ENCODE results near the gene LIMA1. TPM values are rescaled to one million over a fixed set of nuclear protein-coding genes. Genes with fewer than 3 reads are reported as not detected.
A peak's percentile ranks its signal among the peaks of the same experiment; 100 is the strongest.
"Not testable (repeated sequence)": the region's sequence is repeated elsewhere in the genome, so short reads cannot be mapped to it uniquely, and the experiment has no call there.

Gene LIMA1
- total RNA-seq, 1 donor from 2014 or later, result 81.1 TPM

- Histone ChIP-seq H3K27ac (no peak overlapping the region), H3K36me3 (no peaks in the 10 kb centered on the region), H3K4me1 (no peaks in the 10 kb centered on the region), H3K4me3 (no peak overlapping the region), H3K27me3 (no peaks in the 10 kb centered on the region), H3K9me3 (no peaks in the 10 kb centered on the region)
- DNase-seq (no peak), ATAC-seq (no peak)
- intact Hi-C loops (cut with DNase I), result no loop called here
- TF ChIP-seq CTCF (IDR thresholded peaks at IDR 0.05), result no peak
Observed at GRCh38 chr12:50309950-50310349, 26.6 kb upstream of the LIMA1 start.

- Histone ChIP-seq H3K9me3 (no peaks in the 10 kb centered on the region), H3K27ac (no peak overlapping the region), H3K4me1 (peaks cover 3% of the 10 kb centered on the region), H3K4me3 (no peak overlapping the region), H3K36me3 (no peaks in the 10 kb centered on the region), H3K27me3 (no peaks in the 10 kb centered on the region)
- intact Hi-C loops (cut with DNase I), result no loop called here
- ATAC-seq (no peak), DNase-seq (no peak)
- no peak for TF ChIP-seq CTCF (IDR thresholded peaks at IDR 0.05)
Observed at GRCh38 chr12:50302686-50303085, 19.4 kb upstream of the LIMA1 start.

GRCh38 chr12:50297996-50298395 lies 14.7 kb upstream of the LIMA1 start:
- intact Hi-C loops (cut with DNase I), result no loop called here
- Histone ChIP-seq H3K36me3 (no peaks in the 10 kb centered on the region), H3K9me3 (no peaks in the 10 kb centered on the region), H3K27ac (no peak overlapping the region), H3K4me3 (no peak overlapping the region), H3K27me3 (no peaks in the 10 kb centered on the region), H3K4me1 (peaks cover 18% of the 10 kb centered on the region)
- DNase-seq (no peak), ATAC-seq (peak; percentile 58)
- no peak for TF ChIP-seq CTCF (IDR thresholded peaks at IDR 0.05)

DNA sequence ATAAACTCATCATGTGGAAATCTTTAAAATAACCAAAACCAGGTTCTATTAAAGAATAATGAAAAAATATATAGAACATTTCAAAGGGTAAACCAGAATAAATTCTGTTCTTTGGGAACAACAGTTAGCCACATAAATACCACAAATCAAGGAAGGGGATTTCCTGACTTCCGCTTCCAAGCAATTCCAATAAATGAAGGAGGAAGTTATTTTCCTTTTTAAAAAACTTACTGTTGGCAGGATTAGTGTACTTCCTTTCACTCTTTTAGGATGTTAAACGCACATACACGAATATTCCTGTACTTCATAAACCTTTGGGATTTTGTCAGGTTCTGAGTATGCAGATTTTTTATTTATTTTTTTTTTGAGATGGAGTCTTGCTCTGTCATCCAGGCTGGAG lies 13.7 kb upstream of the LIMA1 start:
- H3K27ac ChIP-seq, result peak overlapping the region; percentile 15
- intact Hi-C loops (cut with DNase I), result no loop called here
- no peak for TF ChIP-seq CTCF (IDR thresholded peaks at IDR 0.05)
- H3K4me3 ChIP-seq, result no peak overlapping the region
- no peaks in the 10 kb centered on the region for H3K9me3 ChIP-seq
- no peaks in the 10 kb centered on the region for H3K36me3 ChIP-seq
- no peak for ATAC-seq
- H3K27me3 ChIP-seq, result no peaks in the 10 kb centered on the region
- DNase-seq, result no peak
- peaks cover 18% of the 10 kb centered on the region for H3K4me1 ChIP-seq

- intact Hi-C loops (cut with DNase I), result no loop called here
- Histone ChIP-seq H3K27ac (no peak overlapping the region), H3K9me3 (no peaks in the 10 kb centered on the region), H3K4me1 (peaks cover 18% of the 10 kb centered on the region), H3K27me3 (no peaks in the 10 kb centered on the region), H3K36me3 (no peaks in the 10 kb centered on the region), H3K4me3 (no peak overlapping the region)
- DNase-seq, result no peak
- ATAC-seq, result no peak
- TF ChIP-seq CTCF (IDR thresholded peaks at IDR 0.05), result no peak
Observed at GRCh38 chr12:50296554-50296953, 13.2 kb upstream of the LIMA1 start.

DNA sequence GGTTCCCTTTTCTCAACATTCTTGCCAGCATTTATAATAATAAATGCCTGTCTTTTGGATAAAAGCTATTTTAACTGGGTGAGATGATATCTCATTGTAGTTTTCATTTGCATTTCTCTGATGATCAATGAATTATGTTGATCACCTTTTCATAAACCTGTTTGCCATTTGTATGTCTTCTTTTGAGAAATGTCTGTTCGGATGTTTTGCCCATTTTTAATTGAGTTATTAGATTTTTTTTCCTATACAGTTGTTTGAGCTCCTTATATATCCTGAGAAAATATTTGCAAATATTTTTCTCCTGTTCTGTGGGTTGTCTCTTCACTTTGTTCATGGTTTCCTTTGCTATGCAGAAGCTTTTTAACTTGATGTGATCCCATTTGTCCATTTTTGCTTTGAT lies 8.1 kb upstream of the LIMA1 start:
- TF ChIP-seq CTCF (IDR thresholded peaks at IDR 0.05), result no peak
- no peak for DNase-seq
- peaks cover 3% of the 10 kb centered on the region for H3K4me1 ChIP-seq
- H3K4me3 ChIP-seq, result no peak overlapping the region
- no peak for ATAC-seq
- H3K27me3 ChIP-seq, result no peaks in the 10 kb centered on the region
- H3K27ac ChIP-seq, result no peak overlapping the region
- no peaks in the 10 kb centered on the region for H3K36me3 ChIP-seq
- intact Hi-C loops (cut with DNase I), result no loop called here
- H3K9me3 ChIP-seq, result no peaks in the 10 kb centered on the region

DNA sequence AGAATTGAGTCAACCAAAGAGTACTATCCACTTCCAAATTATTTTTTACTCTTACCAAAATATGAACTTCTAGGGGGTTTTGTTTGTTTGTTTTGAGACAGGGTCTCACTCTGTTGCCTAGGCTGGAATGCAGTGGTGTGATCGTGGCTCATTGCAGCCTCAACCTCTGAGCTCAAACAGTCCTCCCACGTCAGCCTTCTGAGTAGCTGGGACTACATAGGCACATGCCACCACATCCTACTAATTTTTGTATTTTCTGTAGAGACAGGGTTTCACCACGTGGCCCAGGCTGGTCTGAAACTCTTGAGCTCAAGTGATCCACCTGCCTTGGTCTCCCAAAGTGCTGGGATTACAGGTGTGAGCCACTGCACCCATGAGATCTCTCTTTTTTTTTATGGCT lies 7.4 kb upstream of the LIMA1 start:
- ATAC-seq; H3K27ac ChIP-seq; H3K4me3 ChIP-seq; DNase-seq; H3K27me3 ChIP-seq; H3K4me1 ChIP-seq; intact Hi-C loops (cut with DNase I); H3K36me3 ChIP-seq; H3K9me3 ChIP-seq: not testable (repeated sequence)
